SIG-M5 treated with dmso at 0.1 percent for 504 hours (cell line): ENCODE results near the gene AHCYL2.
"Not testable (repeated sequence)": the region's sequence is repeated elsewhere in the genome, so short reads cannot be mapped to it uniquely, and the experiment has no call there.

ENCODE experiments used
- DNase-seq: peaks from one replicate; lab custom pipeline; 2025; ENCODE audit not compliant: unreplicated experiment; lab: John Stamatoyannopoulos, UW

AHCYL2 gene

GRCh38 chr7:129208667-129209066 lies 16.2 kb upstream of the AHCYL2 start:
- no peak for DNase-seq

- no peak for DNase-seq
Observed at GRCh38 chr7:129209067-129209926, 15.5 kb upstream of the AHCYL2 start.

GRCh38 chr7:129210256-129210988 lies 14.4 kb upstream of the AHCYL2 start:
- DNase-seq, result peak; percentile 31

- no peak for DNase-seq
Observed at GRCh38 chr7:129210989-129211312, 13.9 kb upstream of the AHCYL2 start.

GRCh38 chr7:129212126-129212525 lies 12.7 kb upstream of the AHCYL2 start:
- no peak for DNase-seq

GRCh38 chr7:129212596-129212995 lies 12.2 kb upstream of the AHCYL2 start:
- no peak for DNase-seq

- DNase-seq, result peak; percentile 29
Observed at GRCh38 chr7:129213828-129214227, 11.0 kb upstream of the AHCYL2 start.

- DNase-seq, result not testable (repeated sequence)
Observed at GRCh38 chr7:129215691-129216090, 9.1 kb upstream of the AHCYL2 start.

GRCh38 chr7:129216101-129216715 lies 8.6 kb upstream of the AHCYL2 start:
- DNase-seq, result not testable (repeated sequence)

- DNase-seq, result not testable (repeated sequence)
Observed at GRCh38 chr7:129216821-129217416, 7.9 kb upstream of the AHCYL2 start.

GRCh38 chr7:129218514-129219062 lies 6.2 kb upstream of the AHCYL2 start:
- peak; percentile 53 for DNase-seq

- not testable (repeated sequence) for DNase-seq
Observed at GRCh38 chr7:129219166-129219565, 5.7 kb upstream of the AHCYL2 start.

GRCh38 chr7:129222064-129222463 lies 2.8 kb upstream of the AHCYL2 start:
- DNase-seq, result no peak

- DNase-seq, result peak; percentile 53
Observed at GRCh38 chr7:129225206-129225930, 538 bp downstream of the AHCYL2 start.

GRCh38 chr7:129225931-129226572 lies 1.2 kb downstream of the AHCYL2 start:
- DNase-seq, result no peak

- no peak for DNase-seq
Observed at GRCh38 chr7:129227646-129228578, 3.1 kb downstream of the AHCYL2 start.

GRCh38 chr7:129228633-129229032 lies 3.8 kb downstream of the AHCYL2 start:
- no peak for DNase-seq

GRCh38 chr7:129231666-129232065 lies 6.8 kb downstream of the AHCYL2 start:
- no peak for DNase-seq

GRCh38 chr7:129238546-129238945 lies 13.7 kb downstream of the AHCYL2 start:
- no peak for DNase-seq
